HepG2 (cell line): ENCODE results near the gene F13B. TPM values are rescaled to one million over a fixed set of nuclear protein-coding genes. Genes with fewer than 3 reads are reported as not detected.
"Not testable (repeated sequence)": the region's sequence is repeated elsewhere in the genome, so short reads cannot be mapped to it uniquely, and the experiment has no call there.

Experiments used
- CBX1 ChIP-seq: IDR thresholded peaks from one replicate; pipeline ENCODE4 v1.6.1; 2016; ENCODE audit warnings: antibody characterized with exemption, low read depth
- CBX5 ChIP-seq: sonication (generic); formaldehyde crosslinking; IDR thresholded peaks from 2 replicates; pipeline ENCODE4 v1.4.0; 2020; ENCODE audit warnings: missing genetic modification reagents, borderline replicate concordance
- FOXA3 ChIP-seq: IDR thresholded peaks from 2 replicates; pipeline ENCODE4 v1.6.1; 2016; ENCODE audit warnings: missing genetic modification reagents, missing compliant biosample characterization
- HDAC1 ChIP-seq: sonication (generic); formaldehyde crosslinking; IDR thresholded peaks from 2 replicates; pipeline ENCODE4 v1.5.1; 2020; ENCODE audit warnings: mild to moderate bottlenecking, missing genetic modification reagents
- IKZF5 ChIP-seq: IDR thresholded peaks from 2 replicates; pipeline ENCODE4 v1.6.1; 2018; ENCODE audit warnings: missing genetic modification reagents, mild to moderate bottlenecking, missing compliant biosample characterization
- MAX ChIP-seq: IDR thresholded peaks from 2 replicates; pipeline ENCODE4 v1.6.1; 2012; ENCODE audit warnings: inconsistent platforms
- MED1 ChIP-seq: sonication (generic); formaldehyde crosslinking; IDR thresholded peaks from 2 replicates; pipeline ENCODE4 v1.4.0; 2020; ENCODE audit warnings: missing genetic modification reagents
- MYPOP ChIP-seq: sonication (generic); formaldehyde crosslinking; IDR thresholded peaks from 2 replicates; pipeline ENCODE4 v1.8.1; 2023; ENCODE audit warnings: mild to moderate bottlenecking, moderate library complexity, missing genetic modification reagents
- PPARG ChIP-seq: conservative IDR thresholded peaks from 2 replicates; pipeline ENCODE4 v1.6.1; 2016; ENCODE audit warnings: missing biosample characterization, missing genetic modification reagents
- RCOR2 ChIP-seq: IDR thresholded peaks from 2 replicates; pipeline ENCODE4 v1.6.1; 2016; ENCODE audit warnings: missing biosample characterization, missing genetic modification reagents
- RXRA ChIP-seq: sonication (generic); formaldehyde crosslinking; IDR thresholded peaks from 2 replicates; pipeline ENCODE4 v1.5.1; 2020; ENCODE audit warnings: missing genetic modification reagents
- SOX6 ChIP-seq, 2 experiments: fragments of 450-650 bp in 1 of 2; sonication (generic) in 1 of 2; formaldehyde crosslinking in 1 of 2; IDR thresholded peaks; 2 replicates each; pipeline versions ENCODE4 v1.4.0 to v1.6.1; 2017 to 2020; ENCODE audit warnings: antibody characterized with exemption in 1 of 2, mild to moderate bottlenecking in 1 of 2, missing genetic modification reagents in 1 of 2
- YEATS2 ChIP-seq: sonication (generic); formaldehyde crosslinking; IDR thresholded peaks from 2 replicates; pipeline ENCODE4 v1.4.0; 2020; ENCODE audit warnings: missing genetic modification reagents, borderline replicate concordance
- ZFP90 ChIP-seq: sonication (generic); formaldehyde crosslinking; IDR thresholded peaks from 2 replicates; pipeline ENCODE4 v1.8.0; 2022; ENCODE audit warnings: missing genetic modification reagents, mild to moderate bottlenecking, inconsistent platforms, borderline replicate concordance
- ZNF224 ChIP-seq: sonication (generic); formaldehyde crosslinking; IDR thresholded peaks from 2 replicates; pipeline ENCODE4 v1.5.0; 2020; ENCODE audit warnings: mild to moderate bottlenecking, missing genetic modification reagents
- ZNF280B ChIP-seq: sonication (generic); formaldehyde crosslinking; IDR thresholded peaks from 2 replicates; pipeline ENCODE4 v1.5.0; 2020; ENCODE audit warnings: missing genetic modification reagents, mild to moderate bottlenecking, borderline replicate concordance
- ZNF33B ChIP-seq: sonication (generic); formaldehyde crosslinking; IDR thresholded peaks from 2 replicates; pipeline ENCODE4 v1.5.1; 2020; ENCODE audit warnings: mild to moderate bottlenecking, missing genetic modification reagents
- ZNF430 ChIP-seq: sonication (generic); formaldehyde crosslinking; IDR thresholded peaks from 2 replicates; pipeline ENCODE4 v1.9.0; 2021; ENCODE audit warnings: mild to moderate bottlenecking, missing genetic modification reagents
- ZNF451 ChIP-seq: sonication (generic); formaldehyde crosslinking; IDR thresholded peaks from 2 replicates; pipeline ENCODE4 v1.5.0; 2020; ENCODE audit warnings: mild to moderate bottlenecking, missing genetic modification reagents
- polyA plus RNA-seq, 8 experiments: library from polyadenylated mRNA; depleted of rRNA in 3 of 8; stranded (reverse) in 7 of 8; unstranded in 1 of 8; fragments of >200 nt; fragmentation: Illumina TruSeq in 4 of 8; extraction: Trizol in 4 of 8; gene quantifications; 2 replicates each; pipeline versions ENCODE4 v1.2.1 to v1.2.3, GENCODE V29; 2011 to 2016; ENCODE audit warnings: low read depth in 4 of 8, missing spikeins in 1 of 8, mixed read lengths in 1 of 8; ENCODE audit not compliant: insufficient read depth in 1 of 8
- total RNA-seq, 5 experiments: library from RNA; depleted of rRNA; stranded (reverse); fragments of >200 nt; fragmentation: Illumina TruSeq; extraction: Trizol; gene quantifications; 2 replicates each; pipeline ENCODE4 v1.2.3, GENCODE V29; 2016; ENCODE audit warnings: low read depth in 1 of 5
- TF ChIP-seq, protein P1 (sequence below): sonication (generic); formaldehyde crosslinking; IDR thresholded peaks from 2 replicates; pipeline ENCODE4 v1.4.0; 2020; ENCODE audit warnings: missing genetic modification reagents
- TF ChIP-seq, protein P2 (sequence below): sonication (generic); formaldehyde crosslinking; IDR thresholded peaks from 2 replicates; pipeline ENCODE4 v1.8.0; 2022; ENCODE audit warnings: mild to moderate bottlenecking, missing genetic modification reagents

F13B gene
- total and polyA plus RNA-seq, 2 of the 13 experiments (the other 11 are each of a cell fraction or from before 2014, with no cell fraction given), result 0.41 to 2.7 TPM

DNA sequence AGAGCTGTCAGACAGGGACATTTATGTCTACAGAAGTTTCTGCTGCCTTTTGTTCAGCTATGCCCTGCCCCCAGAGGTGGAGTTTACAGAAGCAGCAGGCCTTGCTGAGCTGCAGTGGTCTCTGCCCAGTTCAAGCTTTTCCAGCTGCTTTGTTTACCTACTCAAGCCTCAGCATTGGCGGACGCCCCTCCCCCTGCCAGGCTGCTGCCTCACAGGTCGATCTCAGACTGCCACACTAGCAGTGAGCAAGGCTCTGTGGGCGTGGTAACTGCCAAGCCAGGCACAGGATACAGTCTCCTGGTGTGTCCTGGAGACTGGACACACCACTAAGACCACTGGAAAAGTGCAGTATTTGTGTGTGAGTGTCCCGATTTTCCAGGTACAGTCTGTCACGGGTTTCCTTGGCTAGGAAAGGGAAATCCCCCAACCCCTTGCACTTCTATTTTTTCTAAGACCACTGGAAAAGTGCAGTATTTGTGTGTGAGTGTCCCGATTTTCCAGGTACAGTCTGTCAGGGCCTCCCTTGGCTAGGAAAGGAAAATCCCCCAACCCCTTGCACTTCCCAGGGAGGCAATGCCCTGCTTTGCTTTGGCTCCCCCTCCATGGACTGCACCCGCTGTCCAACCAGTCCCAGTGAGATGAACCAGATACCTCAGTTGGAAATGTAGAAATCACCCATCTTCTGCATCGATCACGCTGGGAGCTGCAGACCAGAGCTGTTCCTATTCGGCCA is 75.0 kb downstream of the F13B start (continued):
- TF ChIP-seq, protein P1, sequence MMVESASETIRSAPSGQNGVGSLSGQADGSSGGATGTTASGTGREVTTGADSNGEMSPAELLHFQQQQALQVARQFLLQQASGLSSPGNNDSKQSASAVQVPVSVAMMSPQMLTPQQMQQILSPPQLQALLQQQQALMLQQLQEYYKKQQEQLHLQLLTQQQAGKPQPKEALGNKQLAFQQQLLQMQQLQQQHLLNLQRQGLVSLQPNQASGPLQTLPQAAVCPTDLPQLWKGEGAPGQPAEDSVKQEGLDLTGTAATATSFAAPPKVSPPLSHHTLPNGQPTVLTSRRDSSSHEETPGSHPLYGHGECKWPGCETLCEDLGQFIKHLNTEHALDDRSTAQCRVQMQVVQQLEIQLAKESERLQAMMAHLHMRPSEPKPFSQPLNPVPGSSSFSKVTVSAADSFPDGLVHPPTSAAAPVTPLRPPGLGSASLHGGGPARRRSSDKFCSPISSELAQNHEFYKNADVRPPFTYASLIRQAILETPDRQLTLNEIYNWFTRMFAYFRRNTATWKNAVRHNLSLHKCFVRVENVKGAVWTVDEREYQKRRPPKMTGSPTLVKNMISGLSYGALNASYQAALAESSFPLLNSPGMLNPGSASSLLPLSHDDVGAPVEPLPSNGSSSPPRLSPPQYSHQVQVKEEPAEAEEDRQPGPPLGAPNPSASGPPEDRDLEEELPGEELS (CRISPR knock-in tag), result peak; percentile 87
- TF ChIP-seq CBX1, result peak; percentile 51
- TF ChIP-seq ZNF430 (CRISPR knock-in tag), result peak; percentile 47; the same call in 1 of the 2 replicates
- TF ChIP-seq SOX6 (IDR thresholded peaks at IDR 0.05), result not testable (repeated sequence)
- TF ChIP-seq SOX6 (CRISPR knock-in tag; IDR thresholded peaks at IDR 0.05), result peak; percentile 79; the same call in 1 of the 2 replicates
- peak; percentile 76; the same call in 1 of the 2 replicates for TF ChIP-seq ZFP90 (CRISPR knock-in tag)
- peak; percentile 96 for TF ChIP-seq FOXA3 (CRISPR knock-in tag)
- peak; percentile 53; the same call in 1 of the 2 replicates for TF ChIP-seq MAX
- TF ChIP-seq ZNF224 (CRISPR knock-in tag), result peak; percentile 83; the same call in 1 of the 2 replicates
- TF ChIP-seq CBX5, result peak; percentile 78; the same call in 1 of the 2 replicates
- peak; percentile 57; the same call in 1 of the 2 replicates for TF ChIP-seq PPARG (CRISPR knock-in tag)
- TF ChIP-seq MED1, result peak; percentile 65; the same call in 1 of the 2 replicates
- TF ChIP-seq HDAC1 (CRISPR knock-in tag), result peak; percentile 85
- TF ChIP-seq IKZF5 (CRISPR knock-in tag), result peak; percentile 89
- TF ChIP-seq ZNF280B (CRISPR knock-in tag), result peak; percentile 47; the same call in 1 of the 2 replicates
- TF ChIP-seq YEATS2 (CRISPR knock-in tag), result peak; percentile 62; the same call in 1 of the 2 replicates
- 0 out of 2 replicates have a peak, but pooled peaks have one; percentile 12 for TF ChIP-seq ZNF33B (CRISPR knock-in tag)
- TF ChIP-seq RXRA (CRISPR knock-in tag), result peak; percentile 50; the same call in 1 of the 2 replicates
- 0 out of 2 replicates have a peak, but pooled peaks have one; percentile 37 for TF ChIP-seq MYPOP (CRISPR knock-in tag)
- 0 out of 2 replicates have a peak, but pooled peaks have one; percentile 41 for TF ChIP-seq RCOR2 (CRISPR knock-in tag)
- peak; percentile 28; the same call in 1 of the 2 replicates for TF ChIP-seq ZNF451 (CRISPR knock-in tag)
- TF ChIP-seq, protein P2, sequence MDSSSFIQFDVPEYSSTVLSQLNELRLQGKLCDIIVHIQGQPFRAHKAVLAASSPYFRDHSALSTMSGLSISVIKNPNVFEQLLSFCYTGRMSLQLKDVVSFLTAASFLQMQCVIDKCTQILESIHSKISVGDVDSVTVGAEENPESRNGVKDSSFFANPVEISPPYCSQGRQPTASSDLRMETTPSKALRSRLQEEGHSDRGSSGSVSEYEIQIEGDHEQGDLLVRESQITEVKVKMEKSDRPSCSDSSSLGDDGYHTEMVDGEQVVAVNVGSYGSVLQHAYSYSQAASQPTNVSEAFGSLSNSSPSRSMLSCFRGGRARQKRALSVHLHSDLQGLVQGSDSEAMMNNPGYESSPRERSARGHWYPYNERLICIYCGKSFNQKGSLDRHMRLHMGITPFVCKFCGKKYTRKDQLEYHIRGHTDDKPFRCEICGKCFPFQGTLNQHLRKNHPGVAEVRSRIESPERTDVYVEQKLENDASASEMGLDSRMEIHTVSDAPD (CRISPR knock-in tag), result 0 out of 2 replicates have a peak, but pooled peaks have one; percentile 38
